ENCODE results near the gene ACVR1.

ACVR1 gene

DNA sequence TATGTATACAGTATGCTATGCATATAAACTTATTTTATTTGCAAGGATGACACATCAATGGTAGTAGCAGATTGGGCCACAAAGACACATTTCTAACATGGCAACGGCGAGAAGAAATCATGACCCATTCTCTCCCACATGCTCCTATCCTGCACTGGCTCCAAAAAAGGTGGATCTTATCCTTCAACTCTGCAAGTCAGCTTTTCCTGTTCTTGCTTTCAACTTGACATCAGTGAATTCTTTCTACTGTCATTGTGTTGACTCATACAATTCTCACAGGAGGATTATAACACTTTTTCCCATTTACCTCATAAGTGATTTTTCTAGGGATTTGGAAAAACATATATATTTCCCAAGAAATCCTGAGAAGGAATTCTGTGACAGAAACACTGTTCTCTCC is 53.1 kb downstream of the ACVR1 start:
- peak; percentile 47 for DNase-seq

DNA sequence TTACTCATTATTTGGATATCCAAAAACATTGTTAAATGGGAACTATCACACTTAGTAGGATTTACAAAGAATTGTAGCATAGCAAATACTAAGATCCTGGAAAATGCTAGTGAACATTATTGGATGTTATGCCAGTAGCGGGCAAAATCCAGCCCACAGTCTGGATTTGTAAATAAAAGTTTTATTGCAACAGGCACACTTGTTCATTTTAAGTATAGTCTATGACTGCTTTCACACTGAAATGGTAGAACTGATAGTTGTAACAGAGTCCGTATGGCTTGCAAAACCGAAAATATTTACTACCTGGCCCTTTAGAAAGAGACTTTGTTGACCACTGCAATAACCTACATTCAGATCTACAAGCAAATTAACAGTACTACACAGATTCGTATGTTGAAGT is 53.6 kb downstream of the ACVR1 start:
- no peak for DNase-seq

GRCh38 chr2:157821519-157822131 is 54.5 kb downstream of the ACVR1 start:
- no peak for DNase-seq

DNA sequence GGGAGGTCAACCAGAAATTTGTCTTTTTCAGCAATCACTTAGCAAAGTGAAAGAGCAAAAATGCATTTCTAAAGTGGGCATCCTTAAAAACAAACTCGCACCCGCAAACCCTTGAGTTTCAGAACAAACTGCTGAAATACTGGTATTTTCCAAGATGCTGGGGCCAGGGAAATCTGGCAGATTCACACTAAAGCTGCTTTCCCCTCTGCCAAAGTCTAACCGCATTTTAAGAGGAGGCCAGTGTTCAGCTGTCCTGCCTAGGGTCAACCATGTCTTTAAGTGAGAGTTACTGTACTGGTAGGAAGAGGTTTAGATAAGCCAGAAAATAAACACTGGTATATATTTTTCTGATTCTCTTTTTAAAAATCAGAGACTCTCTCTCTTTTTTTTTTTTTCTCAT is 55.9 kb downstream of the ACVR1 start:
- no peak for DNase-seq

- no peak for DNase-seq
Measured at GRCh38 chr2:157819761-157820160, 56.4 kb downstream of the ACVR1 start.

GRCh38 chr2:157818227-157818626 is 57.9 kb downstream of the ACVR1 start:
- no peak for DNase-seq

GRCh38 chr2:157815421-157815820 is 60.7 kb downstream of the ACVR1 start:
- peak; percentile 32 for DNase-seq

DNA sequence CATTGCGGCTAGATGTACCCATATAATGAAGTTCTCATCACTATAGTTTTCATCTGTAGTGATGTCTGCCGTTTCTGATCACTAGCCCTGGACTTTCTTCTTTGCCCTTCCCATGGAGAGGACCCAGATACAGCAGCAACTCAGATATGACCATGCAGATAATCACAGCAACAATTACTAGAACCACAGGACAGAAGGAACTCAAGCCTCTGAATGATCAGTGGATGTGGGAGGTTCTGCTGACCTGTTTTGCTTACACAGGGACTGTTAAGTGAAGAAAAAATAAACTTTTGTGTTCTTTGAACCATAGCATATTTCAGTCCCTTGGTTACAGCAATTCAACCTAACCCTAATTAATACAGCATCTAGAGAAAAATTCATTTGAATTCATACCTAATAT is 62.7 kb downstream of the ACVR1 start:
- no peak for DNase-seq

DNA sequence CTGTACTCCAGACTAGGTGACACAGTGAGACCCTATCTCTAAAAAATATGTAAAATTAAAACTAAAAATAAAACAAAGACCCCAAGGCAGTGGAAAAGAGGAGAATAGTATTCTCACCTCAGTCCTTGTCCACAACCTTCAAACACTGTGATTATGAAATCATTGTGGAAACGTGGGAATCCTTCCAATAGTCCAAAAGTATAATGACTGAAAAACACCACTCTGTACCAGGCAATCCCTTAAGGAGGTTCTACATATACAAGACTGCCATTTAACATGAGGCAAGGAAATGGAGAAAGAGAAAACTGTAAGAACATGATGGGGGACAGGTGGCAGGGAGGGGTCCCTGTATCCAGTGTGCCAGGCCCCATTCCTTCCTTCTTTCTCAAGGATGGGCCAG is 66.1 kb downstream of the ACVR1 start:
- no peak for DNase-seq

DNA sequence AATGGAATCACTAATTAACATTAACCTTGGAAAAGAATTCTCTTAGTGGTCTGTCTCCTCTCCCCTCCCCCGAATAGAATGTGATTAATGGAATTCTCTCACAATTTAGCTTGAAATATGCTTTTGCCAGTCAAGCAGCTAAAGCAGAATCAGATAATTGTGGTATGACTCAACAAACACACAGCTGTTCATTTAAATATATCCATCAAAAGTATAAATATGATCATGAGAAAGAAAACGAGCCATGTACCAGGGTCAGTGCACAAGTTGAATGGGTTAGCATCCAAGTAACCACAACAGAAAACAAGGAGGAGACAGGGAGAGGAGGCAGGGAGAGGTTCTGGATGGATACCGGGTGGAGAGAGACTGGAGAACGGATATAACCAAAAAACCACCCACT is 66.9 kb downstream of the ACVR1 start:
- peak; percentile 77 for DNase-seq

DNA sequence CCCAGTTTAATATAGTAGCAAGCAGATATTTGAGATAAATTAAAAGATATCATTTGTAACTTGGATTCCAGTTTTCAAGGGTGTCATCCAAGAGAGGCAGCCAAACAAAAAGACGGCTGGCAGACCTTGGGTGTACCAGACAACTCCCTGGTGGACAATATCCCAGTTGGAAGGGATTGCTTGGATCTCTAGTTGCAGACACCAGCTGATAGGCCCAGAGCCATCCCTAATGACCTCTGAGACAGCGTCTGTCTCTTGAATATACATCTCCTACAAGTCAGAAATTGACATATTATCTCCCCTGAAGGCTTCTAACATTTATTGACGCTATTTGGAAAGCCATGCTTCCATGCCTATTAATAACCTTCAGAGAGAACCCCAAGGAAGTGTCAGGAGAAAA is 67.7 kb downstream of the ACVR1 start:
- DNase-seq = no peak

GRCh38 chr2:157806426-157807077 is 69.6 kb downstream of the ACVR1 start:
- no peak for DNase-seq

- no peak for DNase-seq
Measured at GRCh38 chr2:157805519-157805918, 70.6 kb downstream of the ACVR1 start.

- DNase-seq = no peak
Measured at GRCh38 chr2:157804355-157804754, 71.8 kb downstream of the ACVR1 start.

DNA sequence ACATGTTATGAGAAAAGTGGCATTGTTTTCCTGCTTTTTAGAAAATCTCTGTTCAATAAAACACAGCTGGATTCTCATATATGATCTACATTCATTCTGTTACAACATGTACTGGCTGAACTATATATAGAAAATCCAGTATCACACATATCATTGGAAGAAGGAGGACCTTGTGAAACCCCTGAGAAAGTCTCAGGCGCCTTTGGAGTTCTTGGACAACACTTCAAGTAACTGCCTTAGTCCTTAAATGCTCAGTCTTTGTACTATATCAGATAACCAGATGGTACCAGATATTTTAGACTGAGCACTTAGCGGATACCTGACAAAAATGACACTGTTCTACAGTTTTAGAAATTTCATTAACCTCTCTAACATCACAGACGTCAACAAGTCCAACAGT is 72.2 kb downstream of the ACVR1 start:
- DNase-seq = no peak

GRCh38 chr2:157803476-157803875 is 72.7 kb downstream of the ACVR1 start:
- no peak for DNase-seq

- no peak for DNase-seq
Measured at GRCh38 chr2:157800838-157801495, 75.2 kb downstream of the ACVR1 start.

GRCh38 chr2:157793053-157793612 is 83.0 kb downstream of the ACVR1 start:
- no peak for DNase-seq

DNA sequence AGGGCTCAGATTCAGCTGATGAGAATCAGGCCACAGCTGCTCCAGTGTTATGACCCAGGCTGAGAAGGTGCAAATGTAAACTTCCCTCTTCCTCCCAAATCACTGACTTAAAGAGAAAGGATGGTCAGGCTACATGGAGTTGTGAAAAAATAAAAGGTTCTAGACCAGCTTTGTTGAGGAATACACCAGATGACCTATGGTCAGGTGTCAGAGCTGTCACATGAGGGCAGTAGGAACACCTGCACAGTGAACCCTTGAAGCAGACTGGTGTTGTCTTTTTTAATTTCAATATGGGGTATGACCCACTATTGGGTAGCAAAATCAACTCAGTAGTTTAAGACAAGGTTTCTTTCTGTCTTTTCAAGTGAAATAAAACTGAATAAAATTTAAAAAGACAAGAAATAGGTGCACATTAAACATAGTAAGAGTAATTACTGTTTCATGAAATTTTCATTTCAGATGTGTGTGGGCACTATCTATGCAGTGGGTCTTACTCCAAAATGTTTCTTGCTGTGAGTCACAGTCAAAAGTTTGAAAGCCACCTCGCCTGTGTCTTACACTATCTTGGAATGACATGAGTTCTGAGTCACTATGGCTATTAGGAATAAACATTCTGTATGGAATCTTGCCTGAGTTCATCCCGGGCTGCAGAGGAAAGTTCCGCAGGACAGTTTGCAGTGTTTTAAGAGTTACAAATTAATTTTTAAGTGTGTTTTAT is 83.6 kb downstream of the ACVR1 start:
- peak; percentile 79 for DNase-seq

DNA sequence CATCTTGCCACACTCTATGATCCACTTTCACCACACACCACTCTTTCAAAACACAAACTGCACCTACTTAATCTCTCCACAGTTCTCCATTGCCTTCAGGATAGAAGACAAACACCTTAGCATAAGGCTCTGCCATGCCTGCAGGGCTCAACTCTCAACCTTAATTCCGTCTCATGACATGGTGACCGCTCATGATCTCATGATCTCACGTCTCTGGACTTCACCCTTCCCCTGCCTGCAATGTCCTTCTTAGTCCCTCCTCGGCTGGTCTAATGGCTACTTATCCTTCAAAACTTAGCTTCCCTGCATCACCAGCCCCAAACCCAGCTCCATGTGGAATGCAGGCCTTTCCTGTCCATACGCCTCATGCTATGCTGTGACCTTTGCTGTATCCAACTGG is 85.3 kb downstream of the ACVR1 start:
- DNase-seq = no peak

GRCh38 chr2:157789933-157790511 is 86.1 kb downstream of the ACVR1 start:
- DNase-seq = no peak

DNA sequence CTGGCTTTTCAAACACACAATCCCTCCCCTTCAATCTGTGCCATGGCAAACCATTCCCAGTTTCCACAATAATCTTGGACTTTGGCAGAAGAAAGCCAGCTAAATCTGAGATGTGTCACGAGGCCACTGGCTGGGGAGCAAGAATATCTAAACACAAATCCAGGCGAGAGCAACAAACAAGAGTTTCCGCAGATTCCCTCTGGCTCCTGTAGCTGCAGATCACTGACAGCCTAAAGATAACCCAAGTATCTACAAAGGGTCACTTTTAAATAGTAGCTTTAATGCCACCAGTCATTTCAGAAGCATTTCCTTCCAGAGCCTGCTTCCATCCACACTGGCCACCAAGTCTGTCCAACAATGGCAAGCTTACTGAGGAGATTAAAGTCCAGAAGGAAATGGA is 86.9 kb downstream of the ACVR1 start:
- DNase-seq = no peak

- no peak for DNase-seq
Measured at GRCh38 chr2:157788201-157788600, 87.9 kb downstream of the ACVR1 start.
